Measurements from ENCODE around the gene MAP7. TPM values are rescaled to one million over a fixed set of nuclear protein-coding genes. Genes with fewer than 3 reads are reported as not detected.

The MAP7 gene
- total RNA-seq, 4 donors from 2014 or later: 40.6 to 61.3 (median 46.6) TPM

DNA sequence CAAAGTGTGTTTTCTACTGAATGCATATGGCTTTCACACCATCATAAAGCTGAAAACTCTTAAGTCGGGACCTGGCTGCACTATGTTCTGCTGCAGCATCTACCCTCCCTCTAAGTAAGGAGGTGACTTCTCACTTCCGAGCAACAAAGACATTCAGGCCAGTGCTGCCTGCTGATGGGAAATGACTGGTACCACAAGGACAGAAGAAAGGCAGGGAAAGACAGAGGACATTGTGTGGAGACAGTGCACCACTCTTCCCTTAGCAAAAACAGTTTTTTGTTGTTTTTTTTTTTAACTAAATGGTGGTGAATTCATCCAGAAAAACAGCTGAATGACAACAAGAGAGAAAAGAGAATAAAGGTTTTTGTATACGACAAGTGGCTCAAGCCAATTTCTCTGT, 81.5 kb downstream of the MAP7 start:
- TF ChIP-seq POLR2A (IDR thresholded peaks at IDR 0.05): no peak
- TF ChIP-seq POLR2AphosphoS5 (IDR thresholded peaks at IDR 0.05): no peak
- TF ChIP-seq, protein P1, sequence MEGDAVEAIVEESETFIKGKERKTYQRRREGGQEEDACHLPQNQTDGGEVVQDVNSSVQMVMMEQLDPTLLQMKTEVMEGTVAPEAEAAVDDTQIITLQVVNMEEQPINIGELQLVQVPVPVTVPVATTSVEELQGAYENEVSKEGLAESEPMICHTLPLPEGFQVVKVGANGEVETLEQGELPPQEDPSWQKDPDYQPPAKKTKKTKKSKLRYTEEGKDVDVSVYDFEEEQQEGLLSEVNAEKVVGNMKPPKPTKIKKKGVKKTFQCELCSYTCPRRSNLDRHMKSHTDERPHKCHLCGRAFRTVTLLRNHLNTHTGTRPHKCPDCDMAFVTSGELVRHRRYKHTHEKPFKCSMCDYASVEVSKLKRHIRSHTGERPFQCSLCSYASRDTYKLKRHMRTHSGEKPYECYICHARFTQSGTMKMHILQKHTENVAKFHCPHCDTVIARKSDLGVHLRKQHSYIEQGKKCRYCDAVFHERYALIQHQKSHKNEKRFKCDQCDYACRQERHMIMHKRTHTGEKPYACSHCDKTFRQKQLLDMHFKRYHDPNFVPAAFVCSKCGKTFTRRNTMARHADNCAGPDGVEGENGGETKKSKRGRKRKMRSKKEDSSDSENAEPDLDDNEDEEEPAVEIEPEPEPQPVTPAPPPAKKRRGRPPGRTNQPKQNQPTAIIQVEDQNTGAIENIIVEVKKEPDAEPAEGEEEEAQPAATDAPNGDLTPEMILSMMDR (IDR thresholded peaks at IDR 0.05): no peak
- no peak for TF ChIP-seq EP300 (IDR thresholded peaks at IDR 0.05; ENCODE audit: low read depth)
- no peaks in the 10 kb centered on the region for H3K9me3 ChIP-seq
- WGBS, 2 donors (ENCODE audit: low coverage in 1 of 2): 80 to 85% methylated on average over 1 to 3 of the region's 3 CpGs
- in situ Hi-C loops (cut with MboI; ENCODE audit: low pct_ligation_motif_present in 1 of 4, low pct_unique_long_range_greater_than_20kb in 1 of 4, low sequenced_read_pairs in 3 of 4) (no loop called here), intact Hi-C loops (cut with DNase I; ENCODE audit: low total_unique reads) (no loop called here)
- no peak overlapping the region for H3K27ac ChIP-seq
- no peaks in the 10 kb centered on the region for H3K36me3 ChIP-seq
- DNase-seq: no peak
- peaks cover 0 to 47% (median 9%) of the 10 kb centered on the region in 4 donors for H3K4me1 ChIP-seq
- H3K4me3 ChIP-seq: no peak overlapping the region
- no peaks in the 10 kb centered on the region for H3K27me3 ChIP-seq

GRCh38 chr6:136467186-136467585, 83.0 kb downstream of the MAP7 start:
- Histone ChIP-seq H3K9me3 (no peaks in the 10 kb centered on the region), H3K4me3 (no peak overlapping the region), H3K4me1 (peaks cover 0 to 42% (median 9%) of the 10 kb centered on the region in 4 donors), H3K36me3 (no peaks in the 10 kb centered on the region), H3K27ac (no peak overlapping the region), H3K27me3 (no peaks in the 10 kb centered on the region)
- intact Hi-C loops (cut with DNase I; ENCODE audit: low total_unique reads) (no loop called here), in situ Hi-C loops (cut with MboI; ENCODE audit: low pct_ligation_motif_present in 1 of 4, low pct_unique_long_range_greater_than_20kb in 1 of 4, low sequenced_read_pairs in 3 of 4) (no loop called here)
- DNase-seq: no peak
- 81 to 100% methylated on average over 1 of the region's 1 CpG for WGBS, 2 donors (ENCODE audit: low coverage in 1 of 2)
- TF ChIP-seq, protein P1 (IDR thresholded peaks at IDR 0.05): no peak
- TF ChIP-seq EP300 (IDR thresholded peaks at IDR 0.05; ENCODE audit: low read depth) (no peak), POLR2A (IDR thresholded peaks at IDR 0.05) (no peak), POLR2AphosphoS5 (IDR thresholded peaks at IDR 0.05) (no peak)

- H3K4me1 ChIP-seq: peaks cover 0 to 38% (median 6%) of the 10 kb centered on the region in 4 donors
- intact Hi-C loops (cut with DNase I; ENCODE audit: low total_unique reads): no loop called here
- in situ Hi-C loops (cut with MboI; ENCODE audit: low pct_ligation_motif_present in 1 of 4, low pct_unique_long_range_greater_than_20kb in 1 of 4, low sequenced_read_pairs in 3 of 4): no loop called here
- no peak overlapping the region for H3K27ac ChIP-seq
- TF ChIP-seq POLR2A (IDR thresholded peaks at IDR 0.05): no peak
- TF ChIP-seq POLR2AphosphoS5 (IDR thresholded peaks at IDR 0.05): no peak
- no peak for TF ChIP-seq EP300 (IDR thresholded peaks at IDR 0.05; ENCODE audit: low read depth)
- TF ChIP-seq, protein P1 (IDR thresholded peaks at IDR 0.05): no peak
- no peaks in the 10 kb centered on the region for H3K9me3 ChIP-seq
- no peak for DNase-seq
- H3K4me3 ChIP-seq: no peak overlapping the region
- WGBS, 2 donors (ENCODE audit: low coverage in 1 of 2): 42 to 62% methylated on average over 4 of the region's 4 CpGs
- H3K27me3 ChIP-seq: no peaks in the 10 kb centered on the region
- H3K36me3 ChIP-seq: no peaks in the 10 kb centered on the region
Measured at GRCh38 chr6:136466777-136467176, 83.4 kb downstream of the MAP7 start.

GRCh38 chr6:136465766-136466303, 84.4 kb downstream of the MAP7 start:
- no peaks in the 10 kb centered on the region for H3K36me3 ChIP-seq
- no peaks in the 10 kb centered on the region for H3K9me3 ChIP-seq
- H3K4me3 ChIP-seq: no peak overlapping the region
- DNase-seq: no peak
- intact Hi-C loops (cut with DNase I; ENCODE audit: low total_unique reads) (no loop called here), in situ Hi-C loops (cut with MboI; ENCODE audit: low pct_ligation_motif_present in 1 of 4, low pct_unique_long_range_greater_than_20kb in 1 of 4, low sequenced_read_pairs in 3 of 4) (no loop called here)
- H3K27ac ChIP-seq: no peak overlapping the region
- H3K4me1 ChIP-seq: peaks cover 0 to 29% (median under 1%) of the 10 kb centered on the region in 4 donors
- TF ChIP-seq POLR2A (IDR thresholded peaks at IDR 0.05) (no peak), POLR2AphosphoS5 (IDR thresholded peaks at IDR 0.05) (no peak), EP300 (IDR thresholded peaks at IDR 0.05; ENCODE audit: low read depth) (no peak)
- TF ChIP-seq, protein P1 (IDR thresholded peaks at IDR 0.05): no peak
- no peaks in the 10 kb centered on the region for H3K27me3 ChIP-seq
- WGBS, 2 donors (ENCODE audit: low coverage in 1 of 2): 40 to 44% methylated on average over 2 of the region's 2 CpGs

Data from transverse colon (tissue), 4 donors.